ENCODE results near the gene FRMD4B. TPM values are rescaled to one million over a fixed set of nuclear protein-coding genes. Genes with fewer than 3 reads are reported as not detected.

The FRMD4B gene
- total RNA-seq, 2 experiments from 2014 or later = 8.0 to 8.3 TPM

- intact Hi-C loops (cut with DNase I, micrococcal nuclease) = no loop called here
- Mint-ChIP-seq H3K27ac (no peak overlapping the region), H3K36me3 (ENCODE audit: low read depth) (peaks cover 43% of the 10 kb centered on the region), H3K9me3 (ENCODE audit: low read depth) (no peaks in the 10 kb centered on the region), H3K4me1 (peaks cover 17% of the 10 kb centered on the region), H3K4me3 (no peak overlapping the region), H3K27me3 (no peaks in the 10 kb centered on the region)
- POLR2A ChIA-PET = interaction anchor here (0.7 kb wide), 1 partner anchor 30 kb away, joined by 3 read pairs; no protein-coding TSS in a partner anchor
- no peak for DNase-seq
- CTCF ChIA-PET = interaction anchor here (0.6 to 4.0 kb wide), 4 partner anchors 8 to 126 kb away, joined by 3 to 26 read pairs (median 12); no protein-coding TSS in a partner anchor
- no peak for ATAC-seq
These were observed 203.1 kb downstream of the FRMD4B start for GRCh38 chr3:69182588-69183316.

GRCh38 chr3:69181592-69182211 lies 204.2 kb downstream of the FRMD4B start:
- ChIA-PET CTCF (interaction anchor here (0.6 to 4.0 kb wide), 4 partner anchors 9 to 125 kb away, joined by 3 to 26 read pairs (median 12); no protein-coding TSS in a partner anchor), POLR2A (no interaction called here)
- DNase-seq (no peak), ATAC-seq (no peak)
- Mint-ChIP-seq H3K4me1 (peaks cover 17% of the 10 kb centered on the region), H3K27me3 (no peaks in the 10 kb centered on the region), H3K4me3 (no peak overlapping the region), H3K36me3 (ENCODE audit: low read depth) (peaks cover 40% of the 10 kb centered on the region), H3K27ac (no peak overlapping the region), H3K9me3 (ENCODE audit: low read depth) (no peaks in the 10 kb centered on the region)
- intact Hi-C loops (cut with DNase I, micrococcal nuclease) = no loop called here

- ChIA-PET POLR2A (interaction anchor here (0.8 kb wide), 1 partner anchor 95 kb away, joined by 3 read pairs; no protein-coding TSS in a partner anchor), CTCF (interaction anchor here (2.5 to 3.0 kb wide), 2 partner anchors 9 to 125 kb away, joined by 10 to 14 read pairs; no protein-coding TSS in a partner anchor)
- H3K27me3 Mint-ChIP-seq = no peaks in the 10 kb centered on the region
- intact Hi-C loops (cut with DNase I, micrococcal nuclease) = no loop called here
- DNase-seq = no peak
- H3K4me1 Mint-ChIP-seq = peaks cover 17% of the 10 kb centered on the region
- no peaks in the 10 kb centered on the region for H3K9me3 Mint-ChIP-seq (ENCODE audit: low read depth)
- peaks cover 40% of the 10 kb centered on the region for H3K36me3 Mint-ChIP-seq (ENCODE audit: low read depth)
- no peak for ATAC-seq
- no peak overlapping the region for H3K4me3 Mint-ChIP-seq
- no peak overlapping the region for H3K27ac Mint-ChIP-seq
These were observed 204.9 kb downstream of the FRMD4B start for GRCh38 chr3:69180869-69181591.

- ChIA-PET CTCF (interaction anchor here (1.3 to 3.0 kb wide), 2 partner anchors 11 to 18 kb away, joined by 5 to 10 read pairs; no protein-coding TSS in a partner anchor), POLR2A (no interaction called here)
- DNase-seq (no peak), ATAC-seq (no peak)
- Mint-ChIP-seq H3K9me3 (ENCODE audit: low read depth) (no peaks in the 10 kb centered on the region), H3K4me1 (peaks cover 24% of the 10 kb centered on the region), H3K27ac (no peak overlapping the region), H3K27me3 (no peaks in the 10 kb centered on the region), H3K4me3 (no peak overlapping the region), H3K36me3 (ENCODE audit: low read depth) (peaks cover 36% of the 10 kb centered on the region)
- intact Hi-C loops (cut with DNase I, micrococcal nuclease) = no loop called here
These were observed 206.0 kb downstream of the FRMD4B start for GRCh38 chr3:69179740-69180372.

- ChIA-PET CTCF (interaction anchor here (0.8 to 3.0 kb wide), 4 partner anchors 11 to 127 kb away, joined by 3 to 12 read pairs (median 8); no protein-coding TSS in a partner anchor), POLR2A (no interaction called here)
- H3K27ac Mint-ChIP-seq = no peak overlapping the region
- H3K27me3 Mint-ChIP-seq = no peaks in the 10 kb centered on the region
- H3K36me3 Mint-ChIP-seq (ENCODE audit: low read depth) = peaks cover 36% of the 10 kb centered on the region
- peak; percentile 59 for ATAC-seq
- H3K4me3 Mint-ChIP-seq = no peak overlapping the region
- no peak for DNase-seq
- peaks cover 24% of the 10 kb centered on the region for H3K4me1 Mint-ChIP-seq
- H3K9me3 Mint-ChIP-seq (ENCODE audit: low read depth) = no peaks in the 10 kb centered on the region
- intact Hi-C loops (cut with DNase I, micrococcal nuclease) = no loop called here
These were observed 206.8 kb downstream of the FRMD4B start for GRCh38 chr3:69178838-69179739.

GRCh38 chr3:69178082-69178481 lies 207.8 kb downstream of the FRMD4B start:
- intact Hi-C loops (cut with DNase I, micrococcal nuclease) = no loop called here
- ChIA-PET CTCF (interaction anchor here (0.7 to 1.6 kb wide), 3 partner anchors 13 to 210 kb away, joined by 3 to 12 read pairs (median 3); no protein-coding TSS in a partner anchor), POLR2A (interaction anchor here (0.7 kb wide), 1 partner anchor 16 kb away, joined by 3 read pairs; no protein-coding TSS in a partner anchor)
- ATAC-seq (peak; percentile 66), DNase-seq (no peak)
- H3K36me3 Mint-ChIP-seq (ENCODE audit: low read depth) = peaks cover 37% of the 10 kb centered on the region
- no peak overlapping the region for H3K4me3 Mint-ChIP-seq
- H3K4me1 Mint-ChIP-seq = peaks cover 24% of the 10 kb centered on the region
- H3K9me3 Mint-ChIP-seq (ENCODE audit: low read depth) = no peaks in the 10 kb centered on the region
- H3K27ac Mint-ChIP-seq = no peak overlapping the region
- no peaks in the 10 kb centered on the region for H3K27me3 Mint-ChIP-seq

GRCh38 chr3:69174871-69175737 lies 210.8 kb downstream of the FRMD4B start:
- CTCF ChIA-PET = interaction anchor here (0.6 to 3.5 kb wide), 6 partner anchors 10 to 823 kb away, joined by 3 to 26 read pairs (median 6); no protein-coding TSS in a partner anchor
- H3K27ac Mint-ChIP-seq = no peak overlapping the region
- no peak for ATAC-seq

GRCh38 chr3:69174445-69174844 lies 211.4 kb downstream of the FRMD4B start:
- H3K4me1 Mint-ChIP-seq = peaks cover 17% of the 10 kb centered on the region
- no peak overlapping the region for H3K27ac Mint-ChIP-seq
- H3K36me3 Mint-ChIP-seq (ENCODE audit: low read depth) = peaks cover 23% of the 10 kb centered on the region
- DNase-seq = no peak
- no peak for ATAC-seq
- H3K27me3 Mint-ChIP-seq = no peaks in the 10 kb centered on the region
- CTCF ChIA-PET = interaction anchor here (1.9 to 3.5 kb wide), 4 partner anchors 9 to 132 kb away, joined by 5 to 26 read pairs (median 9); no protein-coding TSS in a partner anchor
- intact Hi-C loops (cut with DNase I, micrococcal nuclease) = no loop called here
- POLR2A ChIA-PET = interaction anchor here (0.6 kb wide), 1 partner anchor 32 kb away, joined by 3 read pairs; no protein-coding TSS in a partner anchor
- no peak overlapping the region for H3K4me3 Mint-ChIP-seq
- H3K9me3 Mint-ChIP-seq (ENCODE audit: low read depth) = no peaks in the 10 kb centered on the region

More at GRCh38 chr3:69174871-69175737, 210.8 kb downstream of the FRMD4B start:
- no peaks in the 10 kb centered on the region for H3K27me3 Mint-ChIP-seq
- no peaks in the 10 kb centered on the region for H3K9me3 Mint-ChIP-seq (ENCODE audit: low read depth)
- no peak for DNase-seq
- H3K4me1 Mint-ChIP-seq = peaks cover 21% of the 10 kb centered on the region
- intact Hi-C loops (cut with DNase I, micrococcal nuclease) = no loop called here
- POLR2A ChIA-PET = no interaction called here
- no peak overlapping the region for H3K4me3 Mint-ChIP-seq
- peaks cover 27% of the 10 kb centered on the region for H3K36me3 Mint-ChIP-seq (ENCODE audit: low read depth)

GRCh38 chr3:69172058-69172457 lies 213.8 kb downstream of the FRMD4B start:
- Mint-ChIP-seq H3K4me1 (peaks cover 6% of the 10 kb centered on the region), H3K4me3 (no peak overlapping the region), H3K36me3 (ENCODE audit: low read depth) (peaks cover 15% of the 10 kb centered on the region), H3K9me3 (ENCODE audit: low read depth) (no peaks in the 10 kb centered on the region), H3K27ac (no peak overlapping the region), H3K27me3 (no peaks in the 10 kb centered on the region)
- ChIA-PET CTCF (interaction anchor here (0.6 to 3.5 kb wide), 3 partner anchors 10 to 133 kb away, joined by 3 to 26 read pairs (median 3); no protein-coding TSS in a partner anchor), POLR2A (no interaction called here)
- DNase-seq = no peak
- intact Hi-C loops (cut with DNase I, micrococcal nuclease) = no loop called here
- no peak for ATAC-seq

Data from activated CD4-positive, alpha-beta T cell treated with anti-CD3 and anti-CD28 coated beads for 36 hours (primary cell).